Transverse colon (tissue), 4 donors: ENCODE data around the gene OR52N4. TPM values are rescaled to one million over a fixed set of nuclear protein-coding genes. Genes with fewer than 3 reads are reported as not detected.

Experiments
- DNase-seq: peaks from one replicate; pipeline ENCODE4 v3.0.0-alpha.2; 2019
- H3K27ac ChIP-seq, 4 donors: fragments of 200-600 bp; sonication (generic); 2 replicates each; pipeline ENCODE4 v1.5.1; 2016 to 2018; ENCODE audit warnings: inconsistent platforms in 4 of 4
- H3K27me3 ChIP-seq: fragments of 200-600 bp; sonication (generic); 2 replicates; pipeline ENCODE4 v1.5.1; 2017; ENCODE audit warnings: inconsistent platforms
- H3K36me3 ChIP-seq, 4 donors: fragments of 200-600 bp; sonication (generic); 2 replicates each; pipeline ENCODE4 v1.5.1; 2017 to 2019; ENCODE audit warnings: inconsistent platforms in 4 of 4
- H3K4me1 ChIP-seq, 4 donors: fragments of 200-600 bp; sonication (generic); 2 replicates each; pipeline ENCODE4 v1.5.1; 2017 to 2020; ENCODE audit warnings: inconsistent platforms in 4 of 4
- H3K4me3 ChIP-seq, 4 donors: fragments of 200-600 bp; sonication (generic); 1 replicate in 1 of 4; 2 replicates in 3 of 4; pipeline versions ENCODE4 v1.5.1 to v1.6.1; 2017 to 2019; ENCODE audit warnings: inconsistent platforms in 4 of 4
- H3K9me3 ChIP-seq, 2 donors: fragments of 200-600 bp; sonication (generic); 2 replicates each; pipeline ENCODE4 v1.5.1; 2017 to 2019; ENCODE audit warnings: inconsistent platforms in 2 of 2
- CTCF ChIP-seq, 5 experiments: fragments of 200-600 bp in 3 of 5; fragments of 450-650 bp in 2 of 5; sonication (generic) in 3 of 5; IDR thresholded peaks; 1 replicate in 2 of 5; 2 replicates in 3 of 5; pipeline ENCODE4 v1.5.1; 2016 to 2017; ENCODE audit warnings: antibody characterized with exemption in 5 of 5, inconsistent platforms in 3 of 5, mild to moderate bottlenecking in 2 of 5, moderate library complexity in 1 of 5
- EP300 ChIP-seq: sonication (generic); formaldehyde crosslinking; IDR thresholded peaks from one replicate; pipeline ENCODE4 v1.6.1; 2017; ENCODE audit warnings: antibody characterized with exemption, low read depth
- POLR2A ChIP-seq: fragments of 450-650 bp; IDR thresholded peaks from one replicate; pipeline ENCODE4 v1.6.1; 2016; ENCODE audit warnings: antibody characterized with exemption, mild to moderate bottlenecking, moderate library complexity
- POLR2AphosphoS5 ChIP-seq, 3 donors: sonication (generic); formaldehyde crosslinking; IDR thresholded peaks; one replicate each; pipeline ENCODE4 v1.6.1; 2016; ENCODE audit warnings: antibody characterized with exemption in 3 of 3
- WGBS, 2 donors: methylation state at CpG; one replicate each; pipeline ENCODE4 v1.1.5; 2018; ENCODE audit warnings: low coverage in 1 of 2; 5-methylcytosine and 5-hydroxymethylcytosine counted together
- in situ Hi-C, 4 donors: fragments of 200-750 bp; cut with MboI; loops; one replicate each; pipeline versions ENCODE4 v1.15.0 to v1.15.1; 2017; ENCODE audit warnings: low sequenced_read_pairs in 3 of 4, low pct_ligation_motif_present in 1 of 4, low pct_unique_long_range_greater_than_20kb in 1 of 4
- intact Hi-C: fragments of 100-400 bp; cut with DNase I; formaldehyde crosslinking; loops from one replicate; pipeline ENCODE4 v1.15.1; 2023; ENCODE audit warnings: low total_unique reads
- total RNA-seq, 4 donors: library from RNA; depleted of rRNA; stranded (reverse); fragments of >200 nt; gene quantifications; one replicate each; pipeline ENCODE4 v1.1.0, GENCODE V29; 2016

The OR52N4 gene
- total RNA-seq, 4 donors from 2014 or later = not detected

GRCh38 chr11:5736396-5736795 is 17.6 kb upstream of the OR52N4 start, which contains the start of gene OR56B1:
Gene OR56B1 (plus strand): TSS chr11:5736448. CDS start chr11:5736517, 69 bp downstream.
- in situ Hi-C loops = no loop called here
- no peaks in the 10 kb centered on the region for H3K27me3 ChIP-seq
- TF ChIP-seq POLR2A = no peak
- no peak for TF ChIP-seq POLR2AphosphoS5 (IDR thresholded peaks at IDR 0.05)
- no peak for TF ChIP-seq EP300
- TF ChIP-seq CTCF (IDR thresholded peaks at IDR 0.05) = no peak

GRCh38 chr11:5737091-5737490 is 17.0 kb upstream of the OR52N4 start:
- intact Hi-C loops (no loop called here), in situ Hi-C loops (no loop called here)
- H3K36me3 ChIP-seq = no peaks in the 10 kb centered on the region

More at GRCh38 chr11:5736396-5736795, 17.6 kb upstream of the OR52N4 start, which contains the start of gene OR56B1:
- Histone ChIP-seq H3K9me3 (no peaks in the 10 kb centered on the region), H3K4me3 (no peak within 1 kb of the TSS), H3K27ac (no peak within 1 kb of the TSS), H3K36me3 (no peaks in the 10 kb centered on the region), H3K4me1 (no peaks in the 10 kb centered on the region)
- 67% methylated on average over 1 of the region's 1 CpG for WGBS, 2 donors
- DNase-seq = no peak
- intact Hi-C loops = no loop called here

GRCh38 chr11:5737670-5738392 is 16.2 kb upstream of the OR52N4 start:
- Histone ChIP-seq H3K27me3 (no peaks in the 10 kb centered on the region), H3K9me3 (no peaks in the 10 kb centered on the region), H3K4me3 (no peak overlapping the region), H3K27ac (no peak overlapping the region), H3K36me3 (no peaks in the 10 kb centered on the region), H3K4me1 (no peaks in the 10 kb centered on the region)
- no peak for DNase-seq
- TF ChIP-seq CTCF (IDR thresholded peaks at IDR 0.05) = no peak
- no peak for TF ChIP-seq POLR2A
- no peak for TF ChIP-seq POLR2AphosphoS5 (IDR thresholded peaks at IDR 0.05)
- 66 to 88% methylated on average over 4 to 6 of the region's 6 CpGs for WGBS, 2 donors
- in situ Hi-C loops = no loop called here
- intact Hi-C loops = no loop called here

More at GRCh38 chr11:5737091-5737490, 17.0 kb upstream of the OR52N4 start:
- no peaks in the 10 kb centered on the region for H3K27me3 ChIP-seq
- no peak for DNase-seq
- no peak overlapping the region for H3K27ac ChIP-seq
- no peak overlapping the region for H3K4me3 ChIP-seq
- TF ChIP-seq CTCF (IDR thresholded peaks at IDR 0.05) = no peak
- TF ChIP-seq POLR2AphosphoS5 (IDR thresholded peaks at IDR 0.05) = no peak
- TF ChIP-seq POLR2A = no peak
- TF ChIP-seq EP300 = no peak
- no peaks in the 10 kb centered on the region for H3K9me3 ChIP-seq
- H3K4me1 ChIP-seq = no peaks in the 10 kb centered on the region

- Histone ChIP-seq H3K27me3 (no peaks in the 10 kb centered on the region), H3K4me1 (no peaks in the 10 kb centered on the region), H3K9me3 (no peaks in the 10 kb centered on the region), H3K27ac (no peak overlapping the region), H3K36me3 (no peaks in the 10 kb centered on the region), H3K4me3 (no peak overlapping the region)
- no peak for TF ChIP-seq EP300
- no peak for TF ChIP-seq POLR2A
- no peak for TF ChIP-seq POLR2AphosphoS5 (IDR thresholded peaks at IDR 0.05)
- no peak for TF ChIP-seq CTCF (IDR thresholded peaks at IDR 0.05)
- intact Hi-C loops = no loop called here
- in situ Hi-C loops = no loop called here
- no peak for DNase-seq
- WGBS, 2 donors = 30 to 31% methylated on average over 1 of the region's 1 CpG
These were observed 15.6 kb upstream of the OR52N4 start for GRCh38 chr11:5738431-5738830.
